Measurements from ENCODE around the gene KLK1. TPM values are rescaled to one million over a fixed set of nuclear protein-coding genes. Genes with fewer than 3 reads are reported as not detected.

KLK1 gene
- total RNA-seq, 4 donors from 2014 or later: 0.78 to 1.8 (median 1.5) TPM; not detected in 1

GRCh38 chr19:50843205-50843604 lies 19.6 kb upstream of the KLK1 start:
- Histone ChIP-seq H3K27me3 (peaks cover 0 to 7% of the 10 kb centered on the region in 2 donors), H3K36me3 (no peaks in the 10 kb centered on the region), H3K27ac (no peak overlapping the region), H3K4me3 (no peak overlapping the region), H3K9me3 (peaks cover 0 to 46% (median 0%) of the 10 kb centered on the region in 4 donors), H3K4me1 (no peaks in the 10 kb centered on the region)
- 94% methylated on average over 2 of the region's 2 CpGs for WGBS, 2 donors
- TF ChIP-seq EP300 (IDR thresholded peaks at IDR 0.05) (no peak), POLR2A (IDR thresholded peaks at IDR 0.05) (no peak), CTCF (IDR thresholded peaks at IDR 0.05) (no peak)
- no peak for DNase-seq (ENCODE audit: low spot score in 2 of 2)

- no peak for DNase-seq (ENCODE audit: low spot score in 2 of 2)
- H3K9me3 ChIP-seq: peaks cover 0 to 46% (median 0%) of the 10 kb centered on the region in 4 donors
- no peaks in the 10 kb centered on the region for H3K36me3 ChIP-seq
- H3K27ac ChIP-seq: no peak overlapping the region
- 84 to 92% methylated on average over 6 of the region's 6 CpGs for WGBS, 2 donors
- TF ChIP-seq POLR2A (IDR thresholded peaks at IDR 0.05) (no peak), EP300 (IDR thresholded peaks at IDR 0.05) (no peak), CTCF (IDR thresholded peaks at IDR 0.05) (no peak)
- H3K4me3 ChIP-seq: no peak overlapping the region
- peaks cover 0 to 12% of the 10 kb centered on the region in 2 donors for H3K27me3 ChIP-seq
- no peaks in the 10 kb centered on the region for H3K4me1 ChIP-seq
Measured at GRCh38 chr19:50842130-50842529, 18.5 kb upstream of the KLK1 start.

GRCh38 chr19:50839712-50840655 lies 16.4 kb upstream of the KLK1 start:
- H3K27me3 ChIP-seq: peaks cover 0 to 32% of the 10 kb centered on the region in 2 donors
- no peak overlapping the region for H3K4me3 ChIP-seq
- 77 to 82% methylated on average over 10 of the region's 10 CpGs for WGBS, 2 donors
- TF ChIP-seq POLR2A (IDR thresholded peaks at IDR 0.05): no peak
- TF ChIP-seq CTCF (IDR thresholded peaks at IDR 0.05): no peak
- no peak for TF ChIP-seq EP300 (IDR thresholded peaks at IDR 0.05)
- no peak for DNase-seq (ENCODE audit: low spot score in 2 of 2)
- H3K9me3 ChIP-seq: peaks cover 0 to 46% (median 0%) of the 10 kb centered on the region in 4 donors
- no peaks in the 10 kb centered on the region for H3K36me3 ChIP-seq
- H3K27ac ChIP-seq: no peak overlapping the region
- H3K4me1 ChIP-seq: peaks cover 0 to 14% (median 3%) of the 10 kb centered on the region in 4 donors

GRCh38 chr19:50838239-50838638 lies 14.7 kb upstream of the KLK1 start:
- WGBS, 2 donors: 13 to 18% methylated on average over 6 of the region's 6 CpGs

More at GRCh38 chr19:50838239-50838638, 14.7 kb upstream of the KLK1 start:
- Histone ChIP-seq H3K9me3 (peaks cover 0 to 30% (median 0%) of the 10 kb centered on the region in 4 donors), H3K4me1 (peaks cover 0 to 14% (median 3%) of the 10 kb centered on the region in 4 donors), H3K27me3 (peaks cover 2 to 48% of the 10 kb centered on the region in 2 donors), H3K4me3 (no peak overlapping the region), H3K36me3 (no peaks in the 10 kb centered on the region), H3K27ac (no peak overlapping the region)
- no peak for DNase-seq (ENCODE audit: low spot score in 2 of 2)
- no peak for TF ChIP-seq CTCF (IDR thresholded peaks at IDR 0.05)
- no peak for TF ChIP-seq EP300 (IDR thresholded peaks at IDR 0.05)
- TF ChIP-seq POLR2A (IDR thresholded peaks at IDR 0.05): no peak

Data from tibial nerve (tissue), 4 donors.